Hematopoietic multipotent progenitor cell (in vitro differentiated cells): ENCODE data around the gene SRCIN1. TPM values are rescaled to one million over a fixed set of nuclear protein-coding genes. Genes with fewer than 3 reads are reported as not detected.
A peak's percentile ranks its signal among the peaks of the same experiment; 100 is the strongest.
"Not testable (repeated sequence)": the region's sequence is repeated elsewhere in the genome, so short reads cannot be mapped to it uniquely, and the experiment has no call there.

Experiments used
- DNase-seq, 3 donors: peaks; one replicate each; pipeline ENCODE4 v3.0.0-alpha.2; 2011 to 2015; ENCODE audit warnings: low read depth in 2 of 3, low spot score in 2 of 3
- total RNA-seq: library from RNA; depleted of rRNA; stranded (reverse); fragments of >200 nt; gene quantifications from one replicate; pipeline ENCODE4 v1.2.3, GENCODE V29; 2012

Gene SRCIN1
- total RNA-seq, 1 donor = under 0.01 TPM

- DNase-seq = no peak
Observed at GRCh38 chr17:38512473-38513058, 93.2 kb downstream of the SRCIN1 start.

GRCh38 chr17:38511150-38512108 lies 94.3 kb downstream of the SRCIN1 start:
- peak in 1 of 3 donors; percentile 29 for DNase-seq

GRCh38 chr17:38510421-38511149 lies 95.2 kb downstream of the SRCIN1 start:
- peak in 2 of 3 donors; percentile 41 to 59 for DNase-seq

GRCh38 chr17:38509772-38510420 lies 95.9 kb downstream of the SRCIN1 start:
- no peak for DNase-seq

GRCh38 chr17:38508954-38509771 lies 96.6 kb downstream of the SRCIN1 start:
- peak; percentile 22 to 89 (median 82) for DNase-seq

- no peak for DNase-seq
Observed at GRCh38 chr17:38508570-38508950, 97.2 kb downstream of the SRCIN1 start.

GRCh38 chr17:38507921-38508569 lies 97.7 kb downstream of the SRCIN1 start:
- no peak for DNase-seq

GRCh38 chr17:38507436-38507835 lies 98.3 kb downstream of the SRCIN1 start:
- DNase-seq = no peak

GRCh38 chr17:38504216-38504615 lies 101.5 kb downstream of the SRCIN1 start:
- no peak for DNase-seq

GRCh38 chr17:38503286-38503913 lies 102.4 kb downstream of the SRCIN1 start:
- DNase-seq = not testable (repeated sequence)

- not testable (repeated sequence) for DNase-seq
Observed at GRCh38 chr17:38501718-38502117, 104.0 kb downstream of the SRCIN1 start.

GRCh38 chr17:38499230-38499629 lies 106.5 kb downstream of the SRCIN1 start:
- DNase-seq = not testable (repeated sequence)

- no peak for DNase-seq
Observed at GRCh38 chr17:38498353-38498752, 107.4 kb downstream of the SRCIN1 start.

GRCh38 chr17:38497656-38498055 lies 108.1 kb downstream of the SRCIN1 start:
- not testable (repeated sequence) for DNase-seq

- not testable (repeated sequence) for DNase-seq
Observed at GRCh38 chr17:38494152-38494551, 111.6 kb downstream of the SRCIN1 start.

GRCh38 chr17:38492067-38493040 lies 113.4 kb downstream of the SRCIN1 start:
- DNase-seq = peak; percentile 62 to 92 (median 82)

- DNase-seq = not testable (repeated sequence)
Observed at GRCh38 chr17:38491346-38492066, 114.2 kb downstream of the SRCIN1 start.
